GM13977 (cell line): ENCODE results near the gene CPNE6.
A peak's percentile ranks its signal among the peaks of the same experiment; 100 is the strongest.

Experiments used
- DNase-seq: peaks from one replicate; pipeline ENCODE4 v3.0.0; 2012; ENCODE audit warnings: low spot score
- in situ Hi-C: fragments of 300-500 bp; cut with MboI; formaldehyde crosslinking; loops from one replicate; pipeline ENCODE4 v1.12.0; 2022; ENCODE audit warnings: low sequenced_read_pairs, low pct_unique_long_range_greater_than_20kb, mixed read lengths, inconsistent platforms; ENCODE audit not compliant: unreplicated experiment
- TF ChIP-seq, protein P1 (sequence below): IDR thresholded peaks from 2 replicates; pipeline ENCODE4 v1.5.1; 2012; ENCODE audit warnings: mild to moderate bottlenecking, control low read depth; ENCODE audit not compliant: insufficient read depth; ENCODE audit errors: extremely low read depth, missing control alignments

CPNE6 gene

DNA sequence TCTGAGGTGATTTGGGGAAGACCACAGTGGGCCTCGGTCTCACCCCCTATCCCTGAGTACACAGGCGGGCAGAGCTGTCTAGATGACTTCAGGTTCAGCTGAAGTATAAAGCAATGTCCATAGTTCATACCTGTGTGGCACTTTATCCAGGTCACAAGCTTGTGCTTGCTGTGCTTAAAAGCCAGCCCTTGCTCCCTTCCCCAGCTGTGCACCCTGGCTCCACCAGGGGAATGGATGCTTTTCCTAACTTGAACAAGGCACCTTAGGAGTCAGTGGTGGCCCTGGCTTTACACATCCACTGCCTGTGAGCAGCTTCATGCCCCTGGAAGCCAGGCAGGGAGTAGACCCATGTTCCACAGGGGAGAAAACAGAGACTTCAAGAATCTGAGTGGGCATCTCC, 14.1 kb upstream of the CPNE6 start:
- in situ Hi-C loops, result no loop called here
- TF ChIP-seq, protein P1, sequence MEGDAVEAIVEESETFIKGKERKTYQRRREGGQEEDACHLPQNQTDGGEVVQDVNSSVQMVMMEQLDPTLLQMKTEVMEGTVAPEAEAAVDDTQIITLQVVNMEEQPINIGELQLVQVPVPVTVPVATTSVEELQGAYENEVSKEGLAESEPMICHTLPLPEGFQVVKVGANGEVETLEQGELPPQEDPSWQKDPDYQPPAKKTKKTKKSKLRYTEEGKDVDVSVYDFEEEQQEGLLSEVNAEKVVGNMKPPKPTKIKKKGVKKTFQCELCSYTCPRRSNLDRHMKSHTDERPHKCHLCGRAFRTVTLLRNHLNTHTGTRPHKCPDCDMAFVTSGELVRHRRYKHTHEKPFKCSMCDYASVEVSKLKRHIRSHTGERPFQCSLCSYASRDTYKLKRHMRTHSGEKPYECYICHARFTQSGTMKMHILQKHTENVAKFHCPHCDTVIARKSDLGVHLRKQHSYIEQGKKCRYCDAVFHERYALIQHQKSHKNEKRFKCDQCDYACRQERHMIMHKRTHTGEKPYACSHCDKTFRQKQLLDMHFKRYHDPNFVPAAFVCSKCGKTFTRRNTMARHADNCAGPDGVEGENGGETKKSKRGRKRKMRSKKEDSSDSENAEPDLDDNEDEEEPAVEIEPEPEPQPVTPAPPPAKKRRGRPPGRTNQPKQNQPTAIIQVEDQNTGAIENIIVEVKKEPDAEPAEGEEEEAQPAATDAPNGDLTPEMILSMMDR, result no peak

DNA sequence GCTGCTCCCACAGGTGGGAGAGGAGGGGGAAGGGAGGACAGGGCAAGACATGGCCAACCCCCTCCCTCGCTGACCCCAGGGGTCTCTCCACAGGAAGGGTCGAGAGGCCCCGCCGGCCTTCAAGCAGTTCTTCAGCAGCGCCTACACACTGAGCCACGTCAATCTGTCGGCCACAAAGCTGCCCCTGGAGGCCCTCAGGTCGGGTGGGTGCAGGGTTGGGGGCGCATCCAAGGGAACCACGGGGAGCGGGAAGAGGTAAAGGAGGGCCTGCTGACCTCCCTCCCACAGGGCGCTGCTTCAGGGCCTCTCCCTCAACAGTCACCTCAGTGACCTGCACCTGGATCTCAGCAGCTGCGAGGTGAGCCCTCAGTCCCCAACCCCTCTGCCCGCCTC, 13.5 kb upstream of the CPNE6 start:
- in situ Hi-C loops, result no loop called here
- TF ChIP-seq, protein P1, result no peak
- no peak for DNase-seq

More for the DNA sequence above, 14.1 kb upstream of the CPNE6 start:
- DNase-seq, result no peak

DNA sequence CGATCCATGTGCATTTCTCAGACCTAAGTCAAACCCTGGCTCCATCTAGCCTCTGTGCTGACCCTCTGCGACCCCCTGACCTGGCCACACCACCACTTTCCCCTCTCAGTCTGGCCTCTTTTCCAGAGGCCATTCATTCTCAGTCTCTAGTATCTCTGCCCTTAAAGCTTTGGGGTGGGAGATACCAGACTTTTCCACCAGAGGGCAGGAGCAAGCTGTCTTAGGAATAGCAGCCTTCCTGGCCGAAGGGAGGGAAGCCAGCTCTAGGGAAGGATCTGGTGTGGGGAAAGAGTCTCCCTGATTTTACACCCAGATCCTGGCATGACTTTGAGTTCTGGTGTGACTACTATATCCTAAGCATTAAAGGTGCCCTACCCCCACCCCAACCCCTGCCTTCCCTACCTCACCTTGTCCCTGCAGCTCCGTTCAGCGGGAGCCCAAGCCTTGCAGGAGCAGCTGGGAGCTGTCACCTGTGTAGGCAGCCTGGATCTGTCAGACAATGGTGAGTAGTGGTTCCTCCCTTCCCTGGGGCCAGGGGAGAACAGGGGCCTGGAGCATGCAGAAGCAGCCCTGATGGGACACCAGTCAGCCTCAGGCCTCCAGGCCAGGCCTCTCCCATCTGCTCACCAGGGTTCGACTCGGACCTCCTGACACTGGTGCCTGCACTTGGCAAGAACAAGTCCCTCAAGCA, 13.0 kb upstream of the CPNE6 start:
- DNase-seq, result peak; percentile 81
- TF ChIP-seq, protein P1, result peak; percentile 74
- in situ Hi-C loops, result no loop called here

- in situ Hi-C loops, result no loop called here
- no peak for DNase-seq
- TF ChIP-seq, protein P1, result no peak
Observed at GRCh38 chr14:24058951-24059475, 12.3 kb upstream of the CPNE6 start.

DNA sequence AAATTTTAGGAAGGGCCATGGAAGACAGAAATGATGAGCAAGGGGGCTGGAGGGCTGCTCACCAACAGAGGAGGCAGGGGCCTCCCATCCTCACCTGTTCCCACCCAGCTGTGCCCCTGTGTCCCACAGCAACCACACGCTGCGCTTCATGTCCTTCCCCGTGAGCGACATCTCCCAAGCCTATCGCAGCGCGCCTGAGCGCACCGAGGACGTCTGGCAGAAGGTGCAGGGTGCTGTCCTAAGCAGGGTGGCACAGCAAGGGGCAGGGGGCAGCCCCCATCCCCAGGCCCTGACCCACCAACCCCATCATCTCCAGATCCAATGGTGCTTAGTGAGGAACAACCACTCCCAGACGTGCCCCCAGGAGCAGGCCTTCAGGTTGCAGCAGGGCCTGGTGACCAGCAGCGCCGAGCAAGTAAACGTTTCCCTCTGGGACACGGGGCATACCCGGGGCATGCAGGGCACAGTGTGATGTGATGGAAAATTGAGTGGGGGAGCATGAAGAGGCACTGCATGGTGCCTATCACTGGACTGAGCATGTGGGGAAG, 11.4 kb upstream of the CPNE6 start:
- no peak for DNase-seq
- in situ Hi-C loops, result no loop called here
- TF ChIP-seq, protein P1, result no peak

GRCh38 chr14:24060443-24060842, 10.9 kb upstream of the CPNE6 start:
- no peak for DNase-seq
- TF ChIP-seq, protein P1, result no peak
- in situ Hi-C loops, result no loop called here
